ENCODE measurements around the gene MEI4.

- TF ChIP-seq CTCF (IDR thresholded peaks at IDR 0.05; ENCODE audit: borderline replicate concordance, extremely low read depth, low read length, poor library complexity, severe bottlenecking) (no peak), EZH2 (IDR thresholded peaks at IDR 0.05; ENCODE audit: borderline replicate concordance, low read depth, low read length, severe bottlenecking) (no peak)
These were observed 111.5 kb downstream of the MEI4 start for GRCh38 chr6:77764364-77764763.
